Thyroid gland (tissue), 4 donors: ENCODE measurements around the gene CPSF3.

Source experiments
- CTCF ChIP-seq, 6 experiments: fragments of 200-600 bp in 3 of 6; fragments of 450-650 bp in 3 of 6; sonication (generic) in 3 of 6; IDR thresholded peaks; one replicate each; pipeline ENCODE4 v1.5.1; 2016 to 2019; ENCODE audit warnings: antibody characterized with exemption in 6 of 6, mild to moderate bottlenecking in 2 of 6, inconsistent platforms in 1 of 6, moderate library complexity in 1 of 6
- POLR2A ChIP-seq, 2 donors: fragments of 450-650 bp; IDR thresholded peaks; one replicate each; pipeline ENCODE4 v1.6.1; 2017; ENCODE audit warnings: antibody characterized with exemption in 2 of 2, mild to moderate bottlenecking in 2 of 2, moderate library complexity in 1 of 2

- no peak for TF ChIP-seq CTCF (IDR thresholded peaks at IDR 0.05)
- no peak for TF ChIP-seq POLR2A (IDR thresholded peaks at IDR 0.05)
Observed at GRCh38 chr2:9394816-9395215, 28.6 kb upstream of the CPSF3 start.
